H1 (cell line): Measurements from ENCODE around the gene UBE4B. TPM values are rescaled to one million over a fixed set of nuclear protein-coding genes. Genes with fewer than 3 reads are reported as not detected.

Experiments used
- CTCF ChIA-PET: fragments of 300-600 bp; sonication (Branson Sonifier 250); formaldehyde crosslinking; loops from one replicate; lab custom pipeline; 2021; ENCODE audit not compliant: partially characterized antibody; lab: Charles Lee
- POLR2A ChIA-PET: fragments of 300-600 bp; sonication (Branson Sonifier 250); formaldehyde crosslinking; loops from one replicate; lab custom pipeline; 2021; ENCODE audit warnings: inconsistent platforms; ENCODE audit not compliant: partially characterized antibody; lab: Charles Lee
- DNase-seq, 2 experiments: peaks; one replicate each; pipeline versions ENCODE4 v3.0.0 to v3.0.0-alpha.2; 2010 to 2022; ENCODE audit warnings: low spot score in 2 of 2, low read depth in 1 of 2, mixed read lengths in 1 of 2
- FAIRE-seq: peaks from 2 replicates; lab custom pipeline; 2011; peaks lifted over from hg19 to GRCh38; lab: Jason Lieb, UNC
- H2AFZ ChIP-seq: 2 replicates; pipeline ENCODE4 v1.8.1; 2012; ENCODE audit warnings: low read length, inconsistent platforms
- H2AK5ac ChIP-seq: 2 replicates; pipeline ENCODE4 v1.6.1; 2013; ENCODE audit warnings: low read depth, low read length
- H2BK120ac ChIP-seq: replicated peaks from 2 replicates; pipeline ENCODE3; 2013; ENCODE audit warnings: low read depth, low read length, inconsistent platforms
- H2BK12ac ChIP-seq: 2 replicates; pipeline ENCODE4 v1.6.1; 2013; ENCODE audit warnings: low read depth, low read length
- H2BK15ac ChIP-seq: 2 replicates; pipeline ENCODE4 v1.6.1; 2013; ENCODE audit warnings: low read length
- H2BK20ac ChIP-seq: 2 replicates; pipeline ENCODE4 v1.6.1; 2013; ENCODE audit warnings: low read length
- H2BK5ac ChIP-seq: 2 replicates; pipeline ENCODE4 v1.6.1; 2013; ENCODE audit warnings: low read depth, low read length
- H3K14ac ChIP-seq: 2 replicates; pipeline ENCODE4 v1.6.1; 2013; ENCODE audit warnings: inconsistent platforms; ENCODE audit not compliant: insufficient read length
- H3K18ac ChIP-seq: 2 replicates; pipeline ENCODE4 v1.6.1; 2013; ENCODE audit warnings: low read length; ENCODE audit errors: extremely low read depth
- H3K23ac ChIP-seq: 2 replicates; pipeline ENCODE4 v1.6.1; 2013; ENCODE audit warnings: inconsistent platforms; ENCODE audit not compliant: insufficient read length
- H3K23me2 ChIP-seq: 2 replicates; pipeline ENCODE4 v1.6.1; 2013; ENCODE audit warnings: low read depth, low read length
- H3K27ac ChIP-seq: 2 replicates; pipeline ENCODE4 v1.6.1; 2011; ENCODE audit warnings: low read depth, low read length, inconsistent platforms
- H3K27me3 ChIP-seq, 4 experiments: replicated peaks in 1 of 4; 1 replicate in 1 of 4; 2 replicates in 3 of 4; pipeline versions ENCODE4 v1.6.1 to v1.8.1; 2011 to 2013; ENCODE audit warnings: low read length in 3 of 4, mild to moderate bottlenecking in 3 of 4, inconsistent platforms in 2 of 4, mixed read lengths in 2 of 4, moderate library complexity in 1 of 4; ENCODE audit not compliant: control insufficient read depth in 3 of 4, insufficient read depth in 3 of 4; ENCODE audit errors: extremely low read depth in 1 of 4
- H3K36me3 ChIP-seq, 4 experiments: 2 replicates each; pipeline versions ENCODE4 v1.6.1 to v1.8.1; 2011 to 2013; ENCODE audit warnings: mild to moderate bottlenecking in 4 of 4, low read length in 3 of 4, moderate library complexity in 2 of 4, control low read depth in 1 of 4, inconsistent platforms in 1 of 4; ENCODE audit not compliant: insufficient read depth in 4 of 4, control insufficient read depth in 2 of 4
- H3K4ac ChIP-seq: replicated peaks from 2 replicates; pipeline ENCODE3; 2013; ENCODE audit warnings: low read length, low read depth, mixed read lengths, inconsistent platforms; ENCODE audit not compliant: insufficient read length
- H3K4me1 ChIP-seq, 4 experiments: replicated peaks in 1 of 4; 1 replicate in 1 of 4; 2 replicates in 3 of 4; pipeline versions ENCODE4 v1.6.1 to v1.8.1; 2011 to 2013; ENCODE audit warnings: low read length in 3 of 4, inconsistent platforms in 2 of 4, mixed read lengths in 1 of 4; ENCODE audit not compliant: insufficient read depth in 4 of 4, control insufficient read depth in 3 of 4
- H3K4me2 ChIP-seq, 2 experiments: 2 replicates each; pipeline versions ENCODE4 v1.6.1 to v1.8.1; 2011 to 2013; ENCODE audit warnings: low read depth in 2 of 2, low read length in 2 of 2, control low read depth in 1 of 2, inconsistent platforms in 1 of 2, mild to moderate bottlenecking in 1 of 2; ENCODE audit not compliant: insufficient read depth in 1 of 2
- H3K4me3 ChIP-seq, 4 experiments: fragments of 200-600, 300-600 bp in 1 of 4; sonication (generic), shearing (Covaris generic), sonication (Bioruptor Twin) in 1 of 4; 2 replicates each; pipeline versions ENCODE4 v1.5.1 to v1.8.1; 2011 to 2016; ENCODE audit warnings: low read length in 4 of 4, low read depth in 3 of 4, control low read depth in 2 of 4, inconsistent platforms in 2 of 4, mild to moderate bottlenecking in 2 of 4, mixed read lengths in 1 of 4, moderate library complexity in 1 of 4; ENCODE audit not compliant: insufficient read depth in 2 of 4; ENCODE audit errors: extremely low read depth in 1 of 4
- H3K56ac ChIP-seq: replicated peaks from 2 replicates; pipeline ENCODE3; 2013; ENCODE audit warnings: low read depth, mild to moderate bottlenecking, mixed read lengths, low read length, inconsistent platforms; ENCODE audit not compliant: insufficient read length
- H3K79me1 ChIP-seq: 2 replicates; pipeline ENCODE4 v1.6.1; 2013; ENCODE audit warnings: low read depth, low read length, control low read depth
- H3K79me2 ChIP-seq, 2 experiments: 2 replicates each; pipeline versions ENCODE4 v1.6.1 to v1.8.1; 2012 to 2013; ENCODE audit warnings: low read length in 2 of 2, mild to moderate bottlenecking in 2 of 2, inconsistent platforms in 1 of 2; ENCODE audit not compliant: insufficient read depth in 2 of 2, control insufficient read depth in 1 of 2
- H3K9ac ChIP-seq, 4 experiments: replicated peaks in 1 of 4; 1 replicate in 1 of 4; 2 replicates in 3 of 4; pipeline versions ENCODE4 v1.6.1 to v1.8.1; 2011 to 2013; ENCODE audit warnings: low read depth in 3 of 4, low read length in 3 of 4, control low read depth in 2 of 4, mild to moderate bottlenecking in 2 of 4, moderate library complexity in 2 of 4, inconsistent platforms in 1 of 4; ENCODE audit errors: extremely low read depth in 1 of 4
- H3K9me3 ChIP-seq, 2 experiments: 2 replicates each; pipeline versions ENCODE4 v1.6.1 to v1.8.1; 2012 to 2013; ENCODE audit warnings: mild to moderate bottlenecking in 2 of 2, moderate library complexity in 2 of 2, control low read depth in 1 of 2, inconsistent platforms in 1 of 2, low read depth in 1 of 2, low read length in 1 of 2, mixed read lengths in 1 of 2; ENCODE audit not compliant: insufficient read depth in 2 of 2
- H4K20me1 ChIP-seq, 2 experiments: replicated peaks in 1 of 2; 2 replicates each; pipeline versions ENCODE3 to v1.8.1; 2011 to 2013; ENCODE audit warnings: inconsistent platforms in 2 of 2, low read length in 2 of 2, mild to moderate bottlenecking in 1 of 2; ENCODE audit not compliant: insufficient read depth in 2 of 2, control insufficient read depth in 1 of 2
- H4K5ac ChIP-seq: 2 replicates; pipeline ENCODE4 v1.6.1; 2013; ENCODE audit warnings: low read length, low read depth, mixed read lengths, inconsistent platforms; ENCODE audit not compliant: insufficient read length
- H4K8ac ChIP-seq: 2 replicates; pipeline ENCODE4 v1.8.0; 2013; ENCODE audit warnings: mild to moderate bottlenecking, moderate library complexity, low read length, inconsistent platforms; ENCODE audit not compliant: insufficient read depth; ENCODE audit errors: extremely low read depth
- H4K91ac ChIP-seq: replicated peaks from 2 replicates; pipeline ENCODE3; 2013; ENCODE audit warnings: low read length, mixed read lengths, inconsistent platforms; ENCODE audit not compliant: insufficient read length
- ASH2L ChIP-seq: fragments of 200-600, 300-600 bp; sonication (generic); IDR thresholded peaks from one replicate; pipeline ENCODE4 v1.7.1; 2017; ENCODE audit warnings: low read length
- ATF3 ChIP-seq: IDR thresholded peaks from 2 replicates; pipeline ENCODE4 v1.6.1; 2011; ENCODE audit warnings: low read depth, mild to moderate bottlenecking, low read length; ENCODE audit not compliant: insufficient read depth
- HDAC2 ChIP-seq, 2 experiments: fragments of 300-600 bp in 1 of 2; sonication (generic) in 1 of 2; IDR thresholded peaks; 2 replicates each; pipeline ENCODE4 v1.6.1; 2011 to 2012; ENCODE audit warnings: low read depth in 2 of 2, low read length in 2 of 2, mild to moderate bottlenecking in 2 of 2, moderate library complexity in 2 of 2, borderline replicate concordance in 1 of 2, inconsistent platforms in 1 of 2
- KDM1A ChIP-seq: fragments of 200-600, 300-600 bp; sonication (generic); IDR thresholded peaks from 2 replicates; pipeline ENCODE4 v1.7.1; 2016; ENCODE audit warnings: mild to moderate bottlenecking, low read length, borderline replicate concordance
- KDM4A ChIP-seq: IDR thresholded peaks from one replicate; pipeline ENCODE4 v1.7.1; 2012; ENCODE audit warnings: low read depth, mild to moderate bottlenecking, moderate library complexity, low read length, inconsistent platforms; ENCODE audit not compliant: severe bottlenecking
- MAX ChIP-seq: IDR thresholded peaks from 2 replicates; pipeline ENCODE4 v1.6.1; 2012; ENCODE audit warnings: inconsistent platforms
- POLR2A ChIP-seq, 2 experiments: IDR thresholded peaks; 1 replicate in 1 of 2; 2 replicates in 1 of 2; pipeline ENCODE4 v1.6.1; 2011; ENCODE audit warnings: low read depth in 2 of 2, low read length in 2 of 2, mild to moderate bottlenecking in 2 of 2; ENCODE audit errors: control extremely low read depth in 1 of 2
- SP2 ChIP-seq: IDR thresholded peaks from 2 replicates; pipeline ENCODE4 v1.6.1; 2012; ENCODE audit warnings: mild to moderate bottlenecking, low read length, inconsistent platforms
- SRF ChIP-seq: IDR thresholded peaks from 2 replicates; pipeline ENCODE4 v1.6.1; 2011; ENCODE audit warnings: mild to moderate bottlenecking, low read depth, low read length, moderate library complexity
- WGBS, 2 experiments: shearing (Covaris generic) in 1 of 2; methylation state at CpG; one replicate each; pipeline versions ENCODE4 v1.1.6 to v1.1.7; 2013 to 2015; ENCODE audit warnings: low lambda C conversion rate in 2 of 2, mixed read lengths in 2 of 2, inconsistent platforms in 1 of 2, low coverage in 1 of 2, missing lambda C conversion rate in 1 of 2; ENCODE audit not compliant: insufficient replicate concordance in 2 of 2, insufficient coverage in 1 of 2, insufficient read length in 1 of 2; ENCODE audit errors: extremely low coverage in 1 of 2, missing lambda C conversion rate in 1 of 2; 5-methylcytosine and 5-hydroxymethylcytosine counted together
- polyA plus RNA-seq, 7 experiments: library from polyadenylated mRNA; depleted of rRNA in 3 of 7; stranded (reverse) in 5 of 7; unstranded in 2 of 7; fragments of >200 nt in 5 of 7; fragments of 200-250 nt in 2 of 7; gene quantifications; 1 replicate in 5 of 7; 2 replicates in 1 of 7; 4 replicates in 1 of 7; pipeline versions ENCODE4 v1.2.1 to v1.2.3, GENCODE V29; 2011 to 2013; ENCODE audit warnings: missing spikeins in 2 of 7, mixed read lengths in 2 of 7
- total RNA-seq: library from RNA; stranded (reverse); fragmentation: NEBNext Ultra II Directional; extraction: Animal tissue kit (Norgen Biotek cat#: 25700); gene quantifications from 2 replicates; pipeline ENCODE4 v1.2.1, GENCODE V29; 2021

The UBE4B gene
- total and polyA plus RNA-seq, 2 of the 8 experiments (the other 6 are each of a cell fraction or from before 2014, with no cell fraction given) = 24.5 to 90.1 TPM

- H3K27ac ChIP-seq = no peak overlapping the region
- 0 out of 2 replicates have a peak overlapping the region, but pooled peaks have one; percentile 48 for H2BK20ac ChIP-seq
- no peak overlapping the region; the same call in 1 of the 2 replicates for H2BK12ac ChIP-seq
- ChIA-PET CTCF (interaction anchor here (0.6 to 0.7 kb wide), 2 partner anchors 11 to 104 kb away, joined by 3 to 4 read pairs; no protein-coding TSS in a partner anchor), POLR2A (interaction anchor here (1.4 kb wide), 1 partner anchor 9 kb away, joined by 3 read pairs; no protein-coding TSS in a partner anchor)
- H3K9me3 ChIP-seq = no peaks in the 10 kb centered on the region
- 86% methylated on average over 5 of the region's 5 CpGs; no CpG with 5 or more reads in 1 of the 2 experiments for WGBS, 2 experiments
- H3K9ac ChIP-seq = no peak overlapping the region
- no peak overlapping the region for H3K14ac ChIP-seq
- H4K20me1 ChIP-seq = peaks cover 2 to 7% of the 10 kb centered on the region in 2 experiments
- H4K5ac ChIP-seq = no peak overlapping the region
- H3K4me3 ChIP-seq = no peak overlapping the region
- no peak for TF ChIP-seq SP2
- TF ChIP-seq ASH2L = no peak
- TF ChIP-seq KDM1A = no peak
- TF ChIP-seq HDAC2 (IDR thresholded peaks at IDR 0.05; ENCODE audit: borderline replicate concordance in 1 of 2, low read depth in 2 of 2, low read length in 2 of 2) = no peak
- TF ChIP-seq MAX = no peak
- TF ChIP-seq ATF3 = no peak
- no peak for TF ChIP-seq SRF
- TF ChIP-seq POLR2A (IDR thresholded peaks at IDR 0.05; ENCODE audit: control extremely low read depth in 1 of 2, low read depth in 2 of 2, low read length in 2 of 2) = no peak
- TF ChIP-seq KDM4A = no peak
- H2BK5ac ChIP-seq = no peak overlapping the region
- 0 out of 2 replicates have a peak overlapping the region, but pooled peaks have one; percentile 9 for H3K18ac ChIP-seq
- FAIRE-seq (no peak), DNase-seq (no peak)
- H3K4me2 ChIP-seq = no peak overlapping the region
- H3K4me1 ChIP-seq = no peaks in the 10 kb centered on the region; a peak in 1 of 7 replicates
- H2AFZ ChIP-seq = no peak overlapping the region
- H4K91ac ChIP-seq = no peak overlapping the region
- H3K23me2 ChIP-seq = 0 out of 2 replicates have a peak, but pooled peaks cover 1% of the 10 kb centered on the region
- no peak overlapping the region for H3K23ac ChIP-seq
- peaks cover 4% of the 10 kb centered on the region; the same call in 1 of the 2 replicates for H3K79me1 ChIP-seq
- peaks cover 0 to 30% of the 10 kb centered on the region in 2 experiments; a peak in 3 of 4 replicates for H3K79me2 ChIP-seq
- H2BK120ac ChIP-seq = no peak overlapping the region
- H4K8ac ChIP-seq = no peak overlapping the region
- H3K36me3 ChIP-seq = no peaks in the 10 kb centered on the region
- H3K56ac ChIP-seq = no peak overlapping the region
- no peak overlapping the region for H2BK15ac ChIP-seq
- H3K4ac ChIP-seq = no peak overlapping the region
- no peak overlapping the region for H2AK5ac ChIP-seq
- no peaks in the 10 kb centered on the region for H3K27me3 ChIP-seq
These were observed 41.5 kb downstream of the UBE4B start for GRCh38 chr1:10074059-10074851.
